Bronchial epithelial cell (primary cell): Measurements from ENCODE around the gene MLH1. TPM values are rescaled to one million over a fixed set of nuclear protein-coding genes. Genes with fewer than 3 reads are reported as not detected.

Experiments
- DNase-seq: peaks from one replicate; pipeline ENCODE4 v3.0.0-alpha.2; 2010; ENCODE audit warnings: low read depth
- FAIRE-seq: peaks from 2 replicates; lab custom pipeline; 2011; peaks lifted over from hg19 to GRCh38; lab: Jason Lieb, UNC
- H3K27me3 ChIP-seq: 2 replicates; pipeline ENCODE4 v1.5.1; 2011; ENCODE audit warnings: low read length; ENCODE audit not compliant: control insufficient read depth, insufficient read depth
- H3K36me3 ChIP-seq: 2 replicates; pipeline ENCODE4 v1.5.1; 2011; ENCODE audit warnings: low read length; ENCODE audit not compliant: control insufficient read depth, insufficient read depth
- H3K4me3 ChIP-seq: 2 replicates; pipeline ENCODE4 v1.5.1; 2011; ENCODE audit warnings: mild to moderate bottlenecking, low read depth, low read length, control low read depth
- total RNA-seq: library from RNA; depleted of rRNA; stranded (reverse); fragments of >200 nt; gene quantifications from 2 replicates; pipeline ENCODE4 v1.2.1, GENCODE V29; 2014
- TF ChIP-seq, protein P1 (sequence below): IDR thresholded peaks from 2 replicates; pipeline ENCODE4 v1.5.1; 2011; ENCODE audit warnings: mild to moderate bottlenecking, moderate library complexity, low read length, control low read depth, inconsistent platforms; ENCODE audit not compliant: insufficient read depth, severe bottlenecking

Gene MLH1
- total RNA-seq, 1 donor from 2014 or later: 28.7 TPM

GRCh38 chr3:37024820-37025405, 31.6 kb downstream of the MLH1 start:
- H3K36me3 ChIP-seq: peaks cover 25% of the 10 kb centered on the region
- DNase-seq: no peak
- H3K27me3 ChIP-seq: no peaks in the 10 kb centered on the region
- H3K4me3 ChIP-seq: no peak overlapping the region
- no peak for FAIRE-seq
- TF ChIP-seq, protein P1, sequence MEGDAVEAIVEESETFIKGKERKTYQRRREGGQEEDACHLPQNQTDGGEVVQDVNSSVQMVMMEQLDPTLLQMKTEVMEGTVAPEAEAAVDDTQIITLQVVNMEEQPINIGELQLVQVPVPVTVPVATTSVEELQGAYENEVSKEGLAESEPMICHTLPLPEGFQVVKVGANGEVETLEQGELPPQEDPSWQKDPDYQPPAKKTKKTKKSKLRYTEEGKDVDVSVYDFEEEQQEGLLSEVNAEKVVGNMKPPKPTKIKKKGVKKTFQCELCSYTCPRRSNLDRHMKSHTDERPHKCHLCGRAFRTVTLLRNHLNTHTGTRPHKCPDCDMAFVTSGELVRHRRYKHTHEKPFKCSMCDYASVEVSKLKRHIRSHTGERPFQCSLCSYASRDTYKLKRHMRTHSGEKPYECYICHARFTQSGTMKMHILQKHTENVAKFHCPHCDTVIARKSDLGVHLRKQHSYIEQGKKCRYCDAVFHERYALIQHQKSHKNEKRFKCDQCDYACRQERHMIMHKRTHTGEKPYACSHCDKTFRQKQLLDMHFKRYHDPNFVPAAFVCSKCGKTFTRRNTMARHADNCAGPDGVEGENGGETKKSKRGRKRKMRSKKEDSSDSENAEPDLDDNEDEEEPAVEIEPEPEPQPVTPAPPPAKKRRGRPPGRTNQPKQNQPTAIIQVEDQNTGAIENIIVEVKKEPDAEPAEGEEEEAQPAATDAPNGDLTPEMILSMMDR: no peak

DNA sequence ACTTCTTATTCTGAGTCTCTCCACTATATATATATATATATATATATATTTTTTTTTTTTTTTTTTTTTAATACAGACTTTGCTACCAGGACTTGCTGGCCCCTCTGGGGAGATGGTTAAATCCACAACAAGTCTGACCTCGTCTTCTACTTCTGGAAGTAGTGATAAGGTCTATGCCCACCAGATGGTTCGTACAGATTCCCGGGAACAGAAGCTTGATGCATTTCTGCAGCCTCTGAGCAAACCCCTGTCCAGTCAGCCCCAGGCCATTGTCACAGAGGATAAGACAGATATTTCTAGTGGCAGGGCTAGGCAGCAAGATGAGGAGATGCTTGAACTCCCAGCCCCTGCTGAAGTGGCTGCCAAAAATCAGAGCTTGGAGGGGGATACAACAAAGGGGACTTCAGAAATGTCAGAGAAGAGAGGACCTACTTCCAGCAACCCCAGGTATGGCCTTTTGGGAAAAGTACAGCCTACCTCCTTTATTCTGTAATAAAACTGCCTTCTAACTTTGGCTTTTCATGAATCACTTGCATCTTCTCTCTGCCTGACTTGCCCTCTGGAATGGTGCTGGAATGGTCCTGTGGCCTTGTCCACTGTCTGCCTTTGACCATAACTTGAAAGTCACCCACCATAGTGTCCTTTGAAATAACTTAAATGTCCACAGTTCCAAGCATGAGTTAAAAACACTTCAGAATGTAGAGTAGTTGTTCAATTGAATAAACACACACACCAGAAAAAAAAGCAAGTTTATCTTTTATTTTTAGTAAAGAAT, 32.4 kb downstream of the MLH1 start:
- Histone ChIP-seq H3K36me3 (peaks cover 21% of the 10 kb centered on the region), H3K27me3 (no peaks in the 10 kb centered on the region), H3K4me3 (no peak overlapping the region)
- TF ChIP-seq, protein P1: no peak
- no peak for FAIRE-seq
- DNase-seq: no peak

- TF ChIP-seq, protein P1: no peak
- Histone ChIP-seq H3K27me3 (no peaks in the 10 kb centered on the region), H3K4me3 (no peak overlapping the region), H3K36me3 (peaks cover 19% of the 10 kb centered on the region)
- FAIRE-seq (no peak), DNase-seq (peak; percentile 22)
Measured at GRCh38 chr3:37026851-37027250, 33.5 kb downstream of the MLH1 start.

DNA sequence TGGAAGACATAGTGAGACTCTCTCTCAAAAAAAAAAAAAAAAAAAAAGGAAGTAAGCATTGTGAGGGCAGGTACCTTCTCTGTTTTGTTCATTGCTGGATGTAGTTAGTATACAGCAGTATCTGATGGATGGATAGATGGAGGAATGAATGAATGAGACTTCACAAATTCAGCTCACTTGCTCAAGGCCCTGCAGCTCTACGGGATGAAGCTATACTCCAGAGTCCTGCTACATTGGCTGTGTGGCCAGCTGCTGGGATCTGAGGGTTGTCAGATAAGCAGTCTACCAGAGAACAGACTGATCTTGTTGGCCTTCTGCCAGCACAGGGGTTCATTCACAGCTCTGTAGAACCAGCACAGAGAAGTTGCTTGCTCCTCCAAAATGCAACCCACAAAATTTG, 35.0 kb downstream of the MLH1 start:
- H3K27me3 ChIP-seq: no peaks in the 10 kb centered on the region
- TF ChIP-seq, protein P1: no peak
- no peak overlapping the region for H3K4me3 ChIP-seq
- FAIRE-seq (peak; percentile 50), DNase-seq (no peak)
- peaks cover 15% of the 10 kb centered on the region for H3K36me3 ChIP-seq

GRCh38 chr3:37029111-37029510, 35.8 kb downstream of the MLH1 start:
- TF ChIP-seq, protein P1: no peak
- Histone ChIP-seq H3K4me3 (no peak overlapping the region), H3K36me3 (peaks cover 15% of the 10 kb centered on the region), H3K27me3 (no peaks in the 10 kb centered on the region)
- DNase-seq: no peak
- no peak for FAIRE-seq
